GM12878 (cell line): ENCODE results near the gene GBGT1. TPM values are rescaled to one million over a fixed set of nuclear protein-coding genes. Genes with fewer than 3 reads are reported as not detected.
A peak's percentile ranks its signal among the peaks of the same experiment; 100 is the strongest.

Experiments
- BACH1 ChIP-seq: fragments of 450-650 bp; IDR thresholded peaks from 2 replicates; pipeline ENCODE4 v1.6.1; 2017; ENCODE audit warnings: mild to moderate bottlenecking, borderline replicate concordance
- EP300 ChIP-seq, 2 experiments: fragments of 150-350 bp in 1 of 2; IDR thresholded peaks; 2 replicates each; pipeline ENCODE4 v1.6.1; 2011 to 2012; ENCODE audit warnings: low read depth in 2 of 2, low read length in 2 of 2, borderline replicate concordance in 1 of 2, improper control_type of control experiment in 1 of 2, inconsistent platforms in 1 of 2; ENCODE audit not compliant: control insufficient read depth in 1 of 2
- HDGF ChIP-seq: fragments of 450-650 bp; IDR thresholded peaks from 2 replicates; pipeline ENCODE4 v1.6.1; 2016; ENCODE audit warnings: antibody characterized with exemption
- IKZF2 ChIP-seq, 2 experiments: fragments of 450-650 bp; IDR thresholded peaks; 2 replicates each; pipeline ENCODE4 v1.6.1; 2017; ENCODE audit warnings: mild to moderate bottlenecking in 2 of 2, moderate library complexity in 2 of 2
- MTA2 ChIP-seq: fragments of 450-650 bp; IDR thresholded peaks from 2 replicates; pipeline ENCODE4 v1.6.1; 2016; ENCODE audit warnings: low read depth, mild to moderate bottlenecking, moderate library complexity
- SP1 ChIP-seq: IDR thresholded peaks from one replicate; pipeline ENCODE4 v1.6.1; 2011; ENCODE audit warnings: low read depth, low read length
- TARDBP ChIP-seq: IDR thresholded peaks from 2 replicates; pipeline ENCODE4 v1.6.1; 2016; ENCODE audit warnings: borderline replicate concordance
- polyA plus RNA-seq, 11 experiments: library from polyadenylated mRNA; depleted of rRNA in 4 of 11; unstranded in 6 of 11; stranded (reverse) in 5 of 11; fragments of >200 nt; fragmentation: Nextera tagmentation in 4 of 11; fragmentation: Illumina TruSeq in 1 of 11; extraction: Ambion mirVana in 4 of 11; extraction: Trizol in 1 of 11; gene quantifications; 1 replicate in 1 of 11; 2 replicates in 10 of 11; pipeline versions ENCODE4 v1.2.1 to v1.2.3, GENCODE V29; 2011 to 2016; ENCODE audit warnings: inconsistent platforms in 2 of 11, missing spikeins in 2 of 11, low read depth in 1 of 11
- total RNA-seq, 4 experiments: library from RNA; depleted of rRNA in 3 of 4; stranded (reverse); fragments of >200 nt in 3 of 4; fragmentation: Illumina TruSeq in 1 of 4; extraction: Trizol in 1 of 4; gene quantifications; 2 replicates each; pipeline versions ENCODE4 v1.2.1 to v1.2.3, GENCODE V29; 2013 to 2021
- TF ChIP-seq, protein P1 (sequence below): fragments of 450-650 bp; formaldehyde crosslinking; IDR thresholded peaks from 2 replicates; pipeline ENCODE4 v1.4.0; 2022; ENCODE audit warnings: mild to moderate bottlenecking, moderate library complexity
- TF ChIP-seq, protein P2 (sequence below): fragments of 450-650 bp; IDR thresholded peaks from 2 replicates; pipeline ENCODE4 v1.6.1; 2017; ENCODE audit warnings: mild to moderate bottlenecking, moderate library complexity
- TF ChIP-seq, protein P3 (sequence below): IDR thresholded peaks from 2 replicates; pipeline ENCODE4 v1.6.1; 2012; ENCODE audit warnings: low read depth, low read length, improper control_type of control experiment
- TF ChIP-seq, protein P4 (sequence below): fragments of 450-650 bp; IDR thresholded peaks from 2 replicates; pipeline ENCODE4 v1.6.1; 2018; ENCODE audit warnings: borderline replicate concordance, mild to moderate bottlenecking; ENCODE audit not compliant: partially characterized antibody

GBGT1 gene
- total and polyA plus RNA-seq, 10 of the 15 experiments (the other 5 are each of a cell fraction or from before 2014, with no cell fraction given), result 0.08 to 1.9 (median 0.49) TPM

DNA sequence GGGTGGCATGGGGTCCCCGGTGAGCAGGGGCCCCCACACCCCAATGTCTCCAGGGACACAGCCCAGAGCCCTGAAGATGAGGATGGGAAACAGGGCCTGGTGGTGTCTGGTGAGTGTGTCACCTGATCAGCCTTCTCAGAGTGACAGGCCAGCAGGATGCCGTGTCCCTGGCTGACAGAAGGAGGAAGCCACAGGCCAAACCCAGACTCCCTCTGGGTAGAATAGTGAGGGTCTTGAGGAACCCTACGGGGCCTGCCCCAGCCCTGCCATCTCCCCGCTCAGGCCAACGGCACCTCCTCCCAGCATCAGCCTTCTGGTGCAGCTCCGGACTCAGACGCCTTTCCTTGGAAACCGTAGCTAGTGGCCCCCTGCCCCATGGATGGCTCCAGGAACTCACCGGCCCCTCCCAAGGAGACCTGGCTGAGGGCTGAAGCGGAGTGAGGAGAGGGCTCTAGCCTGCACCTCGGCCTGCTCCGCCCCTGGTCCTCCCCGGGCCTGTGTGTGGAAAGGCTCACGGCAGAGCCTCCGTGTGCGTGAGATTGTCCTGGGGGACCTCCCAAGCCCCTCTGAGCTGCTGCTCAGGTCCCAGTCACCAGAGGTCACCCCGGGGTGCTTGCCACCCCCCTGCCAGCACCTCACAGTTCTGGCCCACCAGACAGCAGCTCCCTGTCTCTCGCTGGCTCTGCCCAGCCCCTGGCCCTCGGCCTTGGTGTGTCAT lies 48.7 kb downstream of the GBGT1 start (continued):
- TF ChIP-seq, protein P1, sequence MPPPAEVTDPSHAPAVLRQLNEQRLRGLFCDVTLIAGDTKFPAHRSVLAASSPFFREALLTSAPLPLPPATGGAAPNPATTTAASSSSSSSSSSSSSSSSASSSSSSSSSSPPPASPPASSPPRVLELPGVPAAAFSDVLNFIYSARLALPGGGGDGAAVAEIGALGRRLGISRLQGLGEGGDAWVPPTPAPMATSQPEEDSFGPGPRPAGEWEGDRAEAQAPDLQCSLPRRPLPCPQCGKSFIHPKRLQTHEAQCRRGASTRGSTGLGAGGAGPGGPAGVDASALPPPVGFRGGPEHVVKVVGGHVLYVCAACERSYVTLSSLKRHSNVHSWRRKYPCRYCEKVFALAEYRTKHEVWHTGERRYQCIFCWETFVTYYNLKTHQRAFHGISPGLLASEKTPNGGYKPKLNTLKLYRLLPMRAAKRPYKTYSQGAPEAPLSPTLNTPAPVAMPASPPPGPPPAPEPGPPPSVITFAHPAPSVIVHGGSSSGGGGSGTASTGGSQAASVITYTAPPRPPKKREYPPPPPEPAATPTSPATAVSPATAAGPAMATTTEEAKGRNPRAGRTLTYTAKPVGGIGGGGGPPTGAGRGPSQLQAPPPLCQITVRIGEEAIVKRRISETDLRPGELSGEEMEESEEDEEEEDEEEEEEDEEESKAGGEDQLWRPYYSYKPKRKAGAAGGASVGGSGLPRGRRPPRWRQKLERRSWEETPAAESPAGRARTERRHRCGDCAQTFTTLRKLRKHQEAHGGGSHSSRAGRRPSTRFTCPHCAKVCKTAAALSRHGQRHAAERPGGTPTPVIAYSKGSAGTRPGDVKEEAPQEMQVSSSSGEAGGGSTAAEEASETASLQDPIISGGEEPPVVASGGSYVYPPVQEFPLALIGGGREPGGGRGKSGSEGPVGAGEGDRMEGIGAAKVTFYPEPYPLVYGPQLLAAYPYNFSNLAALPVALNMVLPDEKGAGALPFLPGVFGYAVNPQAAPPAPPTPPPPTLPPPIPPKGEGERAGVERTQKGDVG, result no peak
- TF ChIP-seq, protein P2, sequence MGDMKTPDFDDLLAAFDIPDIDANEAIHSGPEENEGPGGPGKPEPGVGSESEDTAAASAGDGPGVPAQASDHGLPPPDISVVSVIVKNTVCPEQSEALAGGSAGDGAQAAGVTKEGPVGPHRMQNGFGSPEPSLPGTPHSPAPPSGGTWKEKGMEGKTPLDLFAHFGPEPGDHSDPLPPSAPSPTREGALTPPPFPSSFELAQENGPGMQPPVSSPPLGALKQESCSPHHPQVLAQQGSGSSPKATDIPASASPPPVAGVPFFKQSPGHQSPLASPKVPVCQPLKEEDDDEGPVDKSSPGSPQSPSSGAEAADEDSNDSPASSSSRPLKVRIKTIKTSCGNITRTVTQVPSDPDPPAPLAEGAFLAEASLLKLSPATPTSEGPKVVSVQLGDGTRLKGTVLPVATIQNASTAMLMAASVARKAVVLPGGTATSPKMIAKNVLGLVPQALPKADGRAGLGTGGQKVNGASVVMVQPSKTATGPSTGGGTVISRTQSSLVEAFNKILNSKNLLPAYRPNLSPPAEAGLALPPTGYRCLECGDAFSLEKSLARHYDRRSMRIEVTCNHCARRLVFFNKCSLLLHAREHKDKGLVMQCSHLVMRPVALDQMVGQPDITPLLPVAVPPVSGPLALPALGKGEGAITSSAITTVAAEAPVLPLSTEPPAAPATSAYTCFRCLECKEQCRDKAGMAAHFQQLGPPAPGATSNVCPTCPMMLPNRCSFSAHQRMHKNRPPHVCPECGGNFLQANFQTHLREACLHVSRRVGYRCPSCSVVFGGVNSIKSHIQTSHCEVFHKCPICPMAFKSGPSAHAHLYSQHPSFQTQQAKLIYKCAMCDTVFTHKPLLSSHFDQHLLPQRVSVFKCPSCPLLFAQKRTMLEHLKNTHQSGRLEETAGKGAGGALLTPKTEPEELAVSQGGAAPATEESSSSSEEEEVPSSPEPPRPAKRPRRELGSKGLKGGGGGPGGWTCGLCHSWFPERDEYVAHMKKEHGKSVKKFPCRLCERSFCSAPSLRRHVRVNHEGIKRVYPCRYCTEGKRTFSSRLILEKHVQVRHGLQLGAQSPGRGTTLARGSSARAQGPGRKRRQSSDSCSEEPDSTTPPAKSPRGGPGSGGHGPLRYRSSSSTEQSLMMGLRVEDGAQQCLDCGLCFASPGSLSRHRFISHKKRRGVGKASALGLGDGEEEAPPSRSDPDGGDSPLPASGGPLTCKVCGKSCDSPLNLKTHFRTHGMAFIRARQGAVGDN, result peak; percentile 5; the same call in 1 of the 2 replicates
- TF ChIP-seq SP1 (no peak), EP300 (IDR thresholded peaks at IDR 0.05; ENCODE audit: borderline replicate concordance in 1 of 2, control insufficient read depth in 1 of 2, low read depth in 2 of 2, low read length in 2 of 2) (0 out of 4 replicates have a peak, but pooled peaks of 1 of the 2 experiments have one; percentile 2), IKZF2 (IDR thresholded peaks at IDR 0.05) (0 out of 4 replicates have a peak, but pooled peaks of 1 of the 2 experiments have one; percentile 13), HDGF (0 out of 2 replicates have a peak, but pooled peaks have one; percentile 41), MTA2 (no peak), BACH1 (no peak), TARDBP (no peak)
- TF ChIP-seq, protein P3, sequence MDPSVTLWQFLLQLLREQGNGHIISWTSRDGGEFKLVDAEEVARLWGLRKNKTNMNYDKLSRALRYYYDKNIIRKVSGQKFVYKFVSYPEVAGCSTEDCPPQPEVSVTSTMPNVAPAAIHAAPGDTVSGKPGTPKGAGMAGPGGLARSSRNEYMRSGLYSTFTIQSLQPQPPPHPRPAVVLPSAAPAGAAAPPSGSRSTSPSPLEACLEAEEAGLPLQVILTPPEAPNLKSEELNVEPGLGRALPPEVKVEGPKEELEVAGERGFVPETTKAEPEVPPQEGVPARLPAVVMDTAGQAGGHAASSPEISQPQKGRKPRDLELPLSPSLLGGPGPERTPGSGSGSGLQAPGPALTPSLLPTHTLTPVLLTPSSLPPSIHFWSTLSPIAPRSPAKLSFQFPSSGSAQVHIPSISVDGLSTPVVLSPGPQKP, result no peak
- TF ChIP-seq, protein P4, sequence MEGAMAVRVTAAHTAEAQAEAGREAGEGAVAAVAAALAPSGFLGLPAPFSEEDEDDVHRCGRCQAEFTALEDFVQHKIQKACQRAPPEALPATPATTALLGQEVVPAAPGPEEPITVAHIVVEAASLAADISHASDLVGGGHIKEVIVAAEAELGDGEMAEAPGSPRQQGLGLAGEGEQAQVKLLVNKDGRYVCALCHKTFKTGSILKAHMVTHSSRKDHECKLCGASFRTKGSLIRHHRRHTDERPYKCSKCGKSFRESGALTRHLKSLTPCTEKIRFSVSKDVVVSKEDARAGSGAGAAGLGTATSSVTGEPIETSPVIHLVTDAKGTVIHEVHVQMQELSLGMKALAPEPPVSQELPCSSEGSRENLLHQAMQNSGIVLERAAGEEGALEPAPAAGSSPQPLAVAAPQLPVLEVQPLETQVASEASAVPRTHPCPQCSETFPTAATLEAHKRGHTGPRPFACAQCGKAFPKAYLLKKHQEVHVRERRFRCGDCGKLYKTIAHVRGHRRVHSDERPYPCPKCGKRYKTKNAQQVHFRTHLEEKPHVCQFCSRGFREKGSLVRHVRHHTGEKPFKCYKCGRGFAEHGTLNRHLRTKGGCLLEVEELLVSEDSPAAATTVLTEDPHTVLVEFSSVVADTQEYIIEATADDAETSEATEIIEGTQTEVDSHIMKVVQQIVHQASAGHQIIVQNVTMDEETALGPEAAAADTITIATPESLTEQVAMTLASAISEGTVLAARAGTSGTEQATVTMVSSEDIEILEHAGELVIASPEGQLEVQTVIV, result no peak
